GM12878 (cell line): ENCODE results near the gene RAB3B. TPM values are rescaled to one million over a fixed set of nuclear protein-coding genes. Genes with fewer than 3 reads are reported as not detected.

Source experiments
- ATAC-seq: fragments of 200-7000 bp; cut with Tn5 transposase; 3 replicates; pipeline ENCODE4 v1.9.1; 2020; ENCODE audit warnings: mild to moderate bottlenecking, moderate library complexity
- BruUV-seq: library from RNA; stranded (reverse); fragments of 400-500 nt; replicated peaks from 2 replicates; lab custom pipeline; 2021; lab: Mats Ljungman, UMichigan
- CTCF ChIA-PET: fragments of 300-600 bp; sonication (Branson Sonifier 250); formaldehyde crosslinking; extraction: SDS; loops from one replicate; lab custom pipeline; 2021; ENCODE audit warnings: inconsistent platforms; lab: Yijun Ruan, JAX
- POLR2A ChIA-PET: fragments of 350-600 bp; formaldehyde crosslinking; extraction: SDS; loops from one replicate; lab custom pipeline; 2021; ENCODE audit warnings: inconsistent platforms; lab: Charles Lee
- RAD21 ChIA-PET: fragments of 300-600 bp; sonication (Branson Sonifier 250); formaldehyde crosslinking; loops from one replicate; lab custom pipeline; 2023; ENCODE audit warnings: antibody characterized with exemption; ENCODE audit not compliant: unreplicated experiment; lab: Charles Lee
- SMC1A ChIA-PET: fragments of 300-600 bp; sonication (Branson Sonifier 250); formaldehyde crosslinking; loops from one replicate; lab custom pipeline; 2023; ENCODE audit not compliant: unreplicated experiment, uncharacterized antibody; lab: Charles Lee
- DNase-seq: peaks from one replicate; pipeline ENCODE4 v3.0.0-alpha.2; 2011; ENCODE audit warnings: low read depth, low spot score
- FAIRE-seq: peaks from 3 replicates; lab custom pipeline; 2011; peaks lifted over from hg19 to GRCh38; lab: Jason Lieb, UNC
- H2AFZ ChIP-seq: 2 replicates; pipeline ENCODE4 v1.6.0; 2011; ENCODE audit warnings: low read depth, low read length, control low read depth; ENCODE audit not compliant: control insufficient read depth
- H3K27ac ChIP-seq: 2 replicates; pipeline ENCODE4 v1.5.1; 2011; ENCODE audit warnings: control low read depth; ENCODE audit not compliant: control insufficient read depth, insufficient read depth
- H3K27me3 ChIP-seq, 2 experiments: replicated peaks in 1 of 2; 2 replicates each; pipeline versions ENCODE4 v1.6.0 to v1.6.1; 2011; ENCODE audit warnings: low read length in 1 of 2; ENCODE audit not compliant: control insufficient read depth in 2 of 2, insufficient read depth in 2 of 2
- H3K36me3 ChIP-seq, 2 experiments: 2 replicates each; pipeline ENCODE4 v1.5.1; 2011; ENCODE audit warnings: low read length in 1 of 2; ENCODE audit not compliant: control insufficient read depth in 2 of 2, insufficient read depth in 2 of 2
- H3K4me1 ChIP-seq: 2 replicates; pipeline ENCODE4 v1.6.1; 2011; ENCODE audit warnings: mild to moderate bottlenecking, low read length, moderate library complexity, mixed read lengths; ENCODE audit not compliant: control insufficient read depth, insufficient read depth
- H3K4me2 ChIP-seq: 2 replicates; pipeline ENCODE4 v1.6.0; 2011; ENCODE audit warnings: control low read depth; ENCODE audit not compliant: control insufficient read depth, insufficient read depth
- H3K4me3 ChIP-seq: fragments of 200-600 bp; sonication (generic); 2 replicates; pipeline ENCODE4 v1.5.1; 2016
- H3K79me2 ChIP-seq: 2 replicates; pipeline ENCODE4 v1.6.0; 2011; ENCODE audit warnings: low read length; ENCODE audit not compliant: control insufficient read depth, insufficient read depth
- H3K9ac ChIP-seq: 2 replicates; pipeline ENCODE4 v1.8.0; 2011; ENCODE audit warnings: low read length, control low read depth, mixed read lengths; ENCODE audit not compliant: control insufficient read depth, insufficient read depth
- H3K9me3 ChIP-seq: replicated peaks from 3 replicates; pipeline ENCODE4 v1.5.1; 2011; ENCODE audit warnings: mild to moderate bottlenecking, low read length; ENCODE audit not compliant: control insufficient read depth, insufficient read depth
- H4K20me1 ChIP-seq: 2 replicates; pipeline ENCODE4 v1.6.0; 2011; ENCODE audit not compliant: control insufficient read depth, insufficient read depth
- ASH2L ChIP-seq: fragments of 300-600, 200-600 bp; sonication (generic); IDR thresholded peaks from 2 replicates; pipeline ENCODE4 v1.6.1; 2017; ENCODE audit warnings: low read depth, mild to moderate bottlenecking, borderline replicate concordance
- BCL11A ChIP-seq: IDR thresholded peaks from 2 replicates; pipeline ENCODE4 v1.6.1; 2011; ENCODE audit warnings: low read depth, low read length
- BMI1 ChIP-seq: fragments of 450-650 bp; IDR thresholded peaks from 2 replicates; pipeline ENCODE4 v1.6.1; 2016; ENCODE audit warnings: mild to moderate bottlenecking, moderate library complexity, borderline replicate concordance
- CBX3 ChIP-seq: fragments of 200-600 bp; sonication (generic); IDR thresholded peaks from 2 replicates; pipeline ENCODE4 v1.6.1; 2016; ENCODE audit warnings: low read depth, borderline replicate concordance
- DPF2 ChIP-seq: fragments of 450-650 bp; IDR thresholded peaks from 2 replicates; pipeline ENCODE4 v1.6.1; 2017; ENCODE audit warnings: mild to moderate bottlenecking
- KDM1A ChIP-seq: fragments of 200-600 bp; sonication (generic); IDR thresholded peaks from 2 replicates; pipeline ENCODE4 v1.6.1; 2016; ENCODE audit warnings: borderline replicate concordance
- LARP7 ChIP-seq: fragments of 450-650 bp; IDR thresholded peaks from 2 replicates; pipeline ENCODE4 v1.6.1; 2017; ENCODE audit warnings: mild to moderate bottlenecking
- SIN3A ChIP-seq: IDR thresholded peaks from 2 replicates; pipeline ENCODE4 v1.6.1; 2012; ENCODE audit warnings: low read depth, low read length, improper control_type of control experiment
- SMAD1 ChIP-seq: fragments of 450-650 bp; IDR thresholded peaks from 2 replicates; pipeline ENCODE4 v1.6.1; 2018; ENCODE audit warnings: mild to moderate bottlenecking, low read depth; ENCODE audit not compliant: partially characterized antibody
- SMC3 ChIP-seq: IDR thresholded peaks from 2 replicates; pipeline ENCODE4 v1.6.1; 2011; ENCODE audit warnings: low read length, improper control_type of control experiment, borderline replicate concordance
- SRF ChIP-seq, 2 experiments: IDR thresholded peaks; 2 replicates each; pipeline ENCODE4 v1.6.1; 2011; ENCODE audit warnings: low read depth in 2 of 2, low read length in 2 of 2, mild to moderate bottlenecking in 1 of 2, moderate library complexity in 1 of 2
- YBX1 ChIP-seq: fragments of 450-650 bp; IDR thresholded peaks from 2 replicates; pipeline ENCODE4 v1.6.1; 2016; ENCODE audit warnings: antibody characterized with exemption
- ZNF24 ChIP-seq: fragments of 450-650 bp; IDR thresholded peaks from 2 replicates; pipeline ENCODE4 v1.6.1; 2017; ENCODE audit warnings: antibody characterized with exemption, mild to moderate bottlenecking
- ZNF384 ChIP-seq: IDR thresholded peaks from 2 replicates; pipeline ENCODE4 v1.6.1; 2012; ENCODE audit warnings: low read depth, mild to moderate bottlenecking, low read length, improper control_type of control experiment, borderline replicate concordance
- WGBS: methylation state at CpG from one replicate; pipeline ENCODE4 v1.1.6; 2016; ENCODE audit warnings: low lambda C conversion rate; ENCODE audit not compliant: insufficient replicate concordance, insufficient coverage; ENCODE audit errors: missing lambda C conversion rate; 5-methylcytosine and 5-hydroxymethylcytosine counted together
- in situ Hi-C: fragments of 300-500 bp; cut with MboI; formaldehyde crosslinking; loops from 9 replicates; pipeline ENCODE4 v1.14.3; 2018; ENCODE audit warnings: mixed read lengths
- intact Hi-C: fragments of 100-400 bp; cut with micrococcal nuclease; formaldehyde crosslinking; loops from one replicate; pipeline ENCODE4 v1.14.2; 2022; ENCODE audit not compliant: unreplicated experiment
- polyA plus RNA-seq, 11 experiments: library from polyadenylated mRNA; depleted of rRNA in 4 of 11; unstranded in 6 of 11; stranded (reverse) in 5 of 11; fragments of >200 nt; fragmentation: Nextera tagmentation in 4 of 11; fragmentation: Illumina TruSeq in 1 of 11; extraction: Ambion mirVana in 4 of 11; extraction: Trizol in 1 of 11; gene quantifications; 1 replicate in 1 of 11; 2 replicates in 10 of 11; pipeline versions ENCODE4 v1.2.1 to v1.2.3, GENCODE V29; 2011 to 2016; ENCODE audit warnings: inconsistent platforms in 2 of 11, missing spikeins in 2 of 11, low read depth in 1 of 11
- total RNA-seq, 4 experiments: library from RNA; depleted of rRNA in 3 of 4; stranded (reverse); fragments of >200 nt in 3 of 4; fragmentation: Illumina TruSeq in 1 of 4; extraction: Trizol in 1 of 4; gene quantifications; 2 replicates each; pipeline versions ENCODE4 v1.2.1 to v1.2.3, GENCODE V29; 2013 to 2021
- TF ChIP-seq, protein P1 (sequence below): fragments of 450-650 bp; formaldehyde crosslinking; IDR thresholded peaks from 2 replicates; pipeline ENCODE4 v1.4.0; 2022; ENCODE audit warnings: mild to moderate bottlenecking, moderate library complexity
- TF ChIP-seq, protein P2 (sequence below): IDR thresholded peaks from 2 replicates; pipeline ENCODE4 v1.6.1; 2011; ENCODE audit warnings: low read depth, low read length, improper control_type of control experiment, borderline replicate concordance
- TF ChIP-seq, protein P3 (sequence below): fragments of 450-650 bp; IDR thresholded peaks from 2 replicates; pipeline ENCODE4 v1.6.1; 2017; ENCODE audit warnings: antibody characterized with exemption, mild to moderate bottlenecking, moderate library complexity

Gene RAB3B
- total and polyA plus RNA-seq, 10 of the 15 experiments (the other 5 are each of a cell fraction or from before 2014, with no cell fraction given), result 0.05 to 0.32 (median 0.24) TPM

DNA sequence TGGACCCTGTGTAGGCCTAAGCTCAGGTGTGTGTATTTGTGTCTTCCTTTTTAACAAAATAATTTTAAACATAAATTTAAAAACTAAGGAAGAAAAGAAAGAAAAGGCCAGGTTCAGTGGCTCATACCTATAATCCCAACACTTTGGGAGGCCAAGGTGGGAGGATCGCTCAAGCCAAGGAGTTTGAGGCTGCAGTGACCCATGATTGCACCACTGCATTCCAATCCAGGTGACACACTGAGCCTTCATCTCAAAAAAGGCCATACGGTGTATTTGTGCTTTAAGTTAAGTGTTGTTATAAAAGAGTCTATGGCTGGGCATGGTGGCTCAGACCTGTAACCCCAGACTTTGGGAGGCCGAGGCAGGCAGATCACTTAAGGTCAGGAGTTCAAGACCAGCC is 8.3 kb downstream of the RAB3B start (continued):
- TF ChIP-seq SRF (IDR thresholded peaks at IDR 0.05; ENCODE audit: low read depth in 2 of 2, low read length in 2 of 2) (no peak), SMC3 (no peak), BCL11A (no peak)
- TF ChIP-seq, protein P1, sequence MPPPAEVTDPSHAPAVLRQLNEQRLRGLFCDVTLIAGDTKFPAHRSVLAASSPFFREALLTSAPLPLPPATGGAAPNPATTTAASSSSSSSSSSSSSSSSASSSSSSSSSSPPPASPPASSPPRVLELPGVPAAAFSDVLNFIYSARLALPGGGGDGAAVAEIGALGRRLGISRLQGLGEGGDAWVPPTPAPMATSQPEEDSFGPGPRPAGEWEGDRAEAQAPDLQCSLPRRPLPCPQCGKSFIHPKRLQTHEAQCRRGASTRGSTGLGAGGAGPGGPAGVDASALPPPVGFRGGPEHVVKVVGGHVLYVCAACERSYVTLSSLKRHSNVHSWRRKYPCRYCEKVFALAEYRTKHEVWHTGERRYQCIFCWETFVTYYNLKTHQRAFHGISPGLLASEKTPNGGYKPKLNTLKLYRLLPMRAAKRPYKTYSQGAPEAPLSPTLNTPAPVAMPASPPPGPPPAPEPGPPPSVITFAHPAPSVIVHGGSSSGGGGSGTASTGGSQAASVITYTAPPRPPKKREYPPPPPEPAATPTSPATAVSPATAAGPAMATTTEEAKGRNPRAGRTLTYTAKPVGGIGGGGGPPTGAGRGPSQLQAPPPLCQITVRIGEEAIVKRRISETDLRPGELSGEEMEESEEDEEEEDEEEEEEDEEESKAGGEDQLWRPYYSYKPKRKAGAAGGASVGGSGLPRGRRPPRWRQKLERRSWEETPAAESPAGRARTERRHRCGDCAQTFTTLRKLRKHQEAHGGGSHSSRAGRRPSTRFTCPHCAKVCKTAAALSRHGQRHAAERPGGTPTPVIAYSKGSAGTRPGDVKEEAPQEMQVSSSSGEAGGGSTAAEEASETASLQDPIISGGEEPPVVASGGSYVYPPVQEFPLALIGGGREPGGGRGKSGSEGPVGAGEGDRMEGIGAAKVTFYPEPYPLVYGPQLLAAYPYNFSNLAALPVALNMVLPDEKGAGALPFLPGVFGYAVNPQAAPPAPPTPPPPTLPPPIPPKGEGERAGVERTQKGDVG (CRISPR knock-in tag), result no peak

- no peak overlapping the region for H3K4me2 ChIP-seq
- intact Hi-C loops, result no loop called here
- no peak overlapping the region for H3K27ac ChIP-seq
- RAD21 ChIA-PET, result no interaction called here
- SMC1A ChIA-PET, result interaction anchor here (1.1 to 2.3 kb wide), 3 partner anchors 20 to 53 kb away, joined by 3 to 7 read pairs (median 3); no protein-coding TSS in a partner anchor
- H3K27me3 ChIP-seq, result no peaks in the 10 kb centered on the region
- POLR2A ChIA-PET, result no interaction called here
- TF ChIP-seq LARP7 (no peak), SMAD1 (no peak), ASH2L (no peak), SIN3A (no peak), ZNF24 (no peak), BMI1 (no peak), ZNF384 (no peak), YBX1 (no peak), DPF2 (no peak), KDM1A (no peak), CBX3 (no peak)
- TF ChIP-seq, protein P2, sequence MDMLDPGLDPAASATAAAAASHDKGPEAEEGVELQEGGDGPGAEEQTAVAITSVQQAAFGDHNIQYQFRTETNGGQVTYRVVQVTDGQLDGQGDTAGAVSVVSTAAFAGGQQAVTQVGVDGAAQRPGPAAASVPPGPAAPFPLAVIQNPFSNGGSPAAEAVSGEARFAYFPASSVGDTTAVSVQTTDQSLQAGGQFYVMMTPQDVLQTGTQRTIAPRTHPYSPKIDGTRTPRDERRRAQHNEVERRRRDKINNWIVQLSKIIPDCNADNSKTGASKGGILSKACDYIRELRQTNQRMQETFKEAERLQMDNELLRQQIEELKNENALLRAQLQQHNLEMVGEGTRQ, result no peak
- TF ChIP-seq, protein P3, sequence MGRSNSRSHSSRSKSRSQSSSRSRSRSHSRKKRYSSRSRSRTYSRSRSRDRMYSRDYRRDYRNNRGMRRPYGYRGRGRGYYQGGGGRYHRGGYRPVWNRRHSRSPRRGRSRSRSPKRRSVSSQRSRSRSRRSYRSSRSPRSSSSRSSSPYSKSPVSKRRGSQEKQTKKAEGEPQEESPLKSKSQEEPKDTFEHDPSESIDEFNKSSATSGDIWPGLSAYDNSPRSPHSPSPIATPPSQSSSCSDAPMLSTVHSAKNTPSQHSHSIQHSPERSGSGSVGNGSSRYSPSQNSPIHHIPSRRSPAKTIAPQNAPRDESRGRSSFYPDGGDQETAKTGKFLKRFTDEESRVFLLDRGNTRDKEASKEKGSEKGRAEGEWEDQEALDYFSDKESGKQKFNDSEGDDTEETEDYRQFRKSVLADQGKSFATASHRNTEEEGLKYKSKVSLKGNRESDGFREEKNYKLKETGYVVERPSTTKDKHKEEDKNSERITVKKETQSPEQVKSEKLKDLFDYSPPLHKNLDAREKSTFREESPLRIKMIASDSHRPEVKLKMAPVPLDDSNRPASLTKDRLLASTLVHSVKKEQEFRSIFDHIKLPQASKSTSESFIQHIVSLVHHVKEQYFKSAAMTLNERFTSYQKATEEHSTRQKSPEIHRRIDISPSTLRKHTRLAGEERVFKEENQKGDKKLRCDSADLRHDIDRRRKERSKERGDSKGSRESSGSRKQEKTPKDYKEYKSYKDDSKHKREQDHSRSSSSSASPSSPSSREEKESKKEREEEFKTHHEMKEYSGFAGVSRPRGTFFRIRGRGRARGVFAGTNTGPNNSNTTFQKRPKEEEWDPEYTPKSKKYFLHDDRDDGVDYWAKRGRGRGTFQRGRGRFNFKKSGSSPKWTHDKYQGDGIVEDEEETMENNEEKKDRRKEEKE, result no peak
- TF ChIP-seq, all 136 proteins: peak for 0
- CTCF ChIA-PET, result interaction anchor here (1.5 kb wide), 1 partner anchor 84 kb away, joined by 4 read pairs; no protein-coding TSS in a partner anchor
- H3K9me3 ChIP-seq, result no peaks in the 10 kb centered on the region
- DNase-seq (no peak), FAIRE-seq (no peak), ATAC-seq (no peak)
- no TSS peak for BruUV-seq
- in situ Hi-C loops, result no loop called here
- no peaks in the 10 kb centered on the region for H3K79me2 ChIP-seq
- H3K36me3 ChIP-seq, result no peaks in the 10 kb centered on the region
- H4K20me1 ChIP-seq, result no peaks in the 10 kb centered on the region
- 96% methylated on average over 1 of the region's 1 CpG for WGBS
- no peak overlapping the region for H3K4me3 ChIP-seq
- H2AFZ ChIP-seq, result no peak overlapping the region
- no peaks in the 10 kb centered on the region for H3K4me1 ChIP-seq
- H3K9ac ChIP-seq, result no peak overlapping the region
Observed at GRCh38 chr1:51981555-51981954, 8.9 kb downstream of the RAB3B start.
